Tibial artery (tissue), 4 donors: Measurements from ENCODE around the gene SLC1A7.

ENCODE experiments used
- DNase-seq, 2 donors: peaks; one replicate each; pipeline ENCODE4 v3.0.0-alpha.2; 2019
- H3K27ac ChIP-seq, 2 donors: fragments of 200-600 bp; sonication (generic) in 1 of 2; 1 replicate in 1 of 2; 2 replicates in 1 of 2; pipeline ENCODE4 v1.5.1; 2018 to 2019; ENCODE audit warnings: mild to moderate bottlenecking in 1 of 2
- H3K27me3 ChIP-seq, 2 donors: fragments of 200-600 bp; sonication (generic) in 1 of 2; one replicate each; pipeline versions ENCODE4 v1.5.1 to v1.6.0; 2016 to 2019
- H3K36me3 ChIP-seq, 3 donors: fragments of 200-600 bp; sonication (generic) in 2 of 3; one replicate each; pipeline ENCODE4 v1.5.1; 2016 to 2019; ENCODE audit warnings: mild to moderate bottlenecking in 2 of 3
- H3K4me1 ChIP-seq, 4 donors: fragments of 200-600 bp; sonication (generic) in 2 of 4; 1 replicate in 3 of 4; 2 replicates in 1 of 4; pipeline ENCODE4 v1.5.1; 2016 to 2019
- H3K4me3 ChIP-seq, 2 donors: fragments of 200-600 bp; sonication (generic) in 1 of 2; 1 replicate in 1 of 2; 2 replicates in 1 of 2; pipeline ENCODE4 v1.5.1; 2018 to 2019; ENCODE audit warnings: mild to moderate bottlenecking in 2 of 2
- H3K9me3 ChIP-seq, 3 donors: fragments of 200-600 bp; sonication (generic) in 1 of 3; one replicate each; pipeline ENCODE4 v1.5.1; 2016 to 2019
- CTCF ChIP-seq, 2 experiments: fragments of 200-600 bp in 1 of 2; fragments of 450-650 bp in 1 of 2; IDR thresholded peaks; one replicate each; pipeline ENCODE4 v1.5.1; 2017 to 2019; ENCODE audit warnings: antibody characterized with exemption in 2 of 2, mild to moderate bottlenecking in 1 of 2, moderate library complexity in 1 of 2
- intact Hi-C: fragments of 100-400 bp; cut with DNase I; formaldehyde crosslinking; loops from one replicate; pipeline ENCODE4 v1.15.0; 2023; ENCODE audit warnings: low total_unique reads

SLC1A7 gene

GRCh38 chr1:53172426-53173128 lies 30.1 kb upstream of the SLC1A7 start:
- DNase-seq: no peak
- no peaks in the 10 kb centered on the region for H3K27me3 ChIP-seq
- intact Hi-C loops: no loop called here

GRCh38 chr1:53166912-53167311 lies 24.5 kb upstream of the SLC1A7 start:
- Histone ChIP-seq H3K27ac (no peak overlapping the region), H3K9me3 (no peaks in the 10 kb centered on the region), H3K4me3 (no peak overlapping the region), H3K27me3 (no peaks in the 10 kb centered on the region), H3K36me3 (no peaks in the 10 kb centered on the region), H3K4me1 (peaks cover 0 to 3% (median under 1%) of the 10 kb centered on the region in 4 donors)
- TF ChIP-seq CTCF (IDR thresholded peaks at IDR 0.05): no peak
- DNase-seq: no peak
- intact Hi-C loops: no loop called here

More at GRCh38 chr1:53172426-53173128, 30.1 kb upstream of the SLC1A7 start:
- Histone ChIP-seq H3K9me3 (no peaks in the 10 kb centered on the region), H3K4me1 (peaks cover 0 to 31% (median 10%) of the 10 kb centered on the region in 4 donors), H3K4me3 (no peak overlapping the region), H3K27ac (peak overlapping the region in 1 of 2 donors; percentile 43), H3K36me3 (no peaks in the 10 kb centered on the region)
- TF ChIP-seq CTCF (IDR thresholded peaks at IDR 0.05): peak in 1 of 2 experiments; percentile 6

- Histone ChIP-seq H3K27ac (no peak overlapping the region), H3K9me3 (no peaks in the 10 kb centered on the region), H3K27me3 (no peaks in the 10 kb centered on the region), H3K36me3 (no peaks in the 10 kb centered on the region), H3K4me3 (no peak overlapping the region), H3K4me1 (no peaks in the 10 kb centered on the region)
- no peak for TF ChIP-seq CTCF (IDR thresholded peaks at IDR 0.05)
- intact Hi-C loops: no loop called here
- no peak for DNase-seq
These were observed 23.9 kb upstream of the SLC1A7 start for GRCh38 chr1:53166366-53166765.

- no peak for TF ChIP-seq CTCF (IDR thresholded peaks at IDR 0.05)
- H3K27me3 ChIP-seq: no peaks in the 10 kb centered on the region
- no peak overlapping the region for H3K4me3 ChIP-seq
- H3K9me3 ChIP-seq: no peaks in the 10 kb centered on the region
- peak in 1 of 2 donors; percentile 41 for DNase-seq
- intact Hi-C loops: no loop called here
- H3K36me3 ChIP-seq: no peaks in the 10 kb centered on the region
- H3K27ac ChIP-seq: no peak overlapping the region
- no peaks in the 10 kb centered on the region for H3K4me1 ChIP-seq
These were observed 23.0 kb upstream of the SLC1A7 start for GRCh38 chr1:53165408-53165961.

- H3K4me3 ChIP-seq: no peak overlapping the region
- no peaks in the 10 kb centered on the region for H3K4me1 ChIP-seq
- no peak for DNase-seq
- H3K27me3 ChIP-seq: no peaks in the 10 kb centered on the region
- no peak overlapping the region for H3K27ac ChIP-seq
- H3K36me3 ChIP-seq: no peaks in the 10 kb centered on the region
- intact Hi-C loops: no loop called here
- H3K9me3 ChIP-seq: no peaks in the 10 kb centered on the region
- TF ChIP-seq CTCF (IDR thresholded peaks at IDR 0.05): no peak
These were observed 20.9 kb upstream of the SLC1A7 start for GRCh38 chr1:53163291-53163768.
